Nephron progenitor cell (in vitro differentiated cells): ENCODE measurements around the gene SYNPR.

Source experiments
- DNase-seq: peaks from one replicate; pipeline ENCODE4 v3.0.0; 2021
- H3K27ac Mint-ChIP-seq: 2 replicates; pipeline ENCODE4 v1.8.0; 2021; ENCODE audit warnings: mild to moderate bottlenecking, moderate library complexity, mixed read lengths
- H3K27me3 Mint-ChIP-seq: 2 replicates; pipeline ENCODE4 v1.8.0; 2021; ENCODE audit warnings: mild to moderate bottlenecking, low read depth, mixed read lengths; ENCODE audit not compliant: poor library complexity
- H3K36me3 Mint-ChIP-seq: 2 replicates; pipeline ENCODE4 v1.8.0; 2021; ENCODE audit warnings: low read depth, mixed read lengths
- H3K4me1 Mint-ChIP-seq: 2 replicates; pipeline ENCODE4 v1.8.0; 2021; ENCODE audit warnings: mixed read lengths
- H3K4me3 Mint-ChIP-seq: 2 replicates; pipeline ENCODE4 v1.8.0; 2021; ENCODE audit warnings: mild to moderate bottlenecking, moderate library complexity, mixed read lengths
- H3K9me3 Mint-ChIP-seq: 2 replicates; pipeline ENCODE4 v1.8.0; 2021; ENCODE audit warnings: mild to moderate bottlenecking, moderate library complexity, mixed read lengths
- TF ChIP-seq, protein P1 (sequence below): fragments of 200-600 bp; sonication (generic); IDR thresholded peaks from 2 replicates; pipeline ENCODE4 v1.5.0; 2021; ENCODE audit warnings: antibody characterized with exemption

The SYNPR gene

DNA sequence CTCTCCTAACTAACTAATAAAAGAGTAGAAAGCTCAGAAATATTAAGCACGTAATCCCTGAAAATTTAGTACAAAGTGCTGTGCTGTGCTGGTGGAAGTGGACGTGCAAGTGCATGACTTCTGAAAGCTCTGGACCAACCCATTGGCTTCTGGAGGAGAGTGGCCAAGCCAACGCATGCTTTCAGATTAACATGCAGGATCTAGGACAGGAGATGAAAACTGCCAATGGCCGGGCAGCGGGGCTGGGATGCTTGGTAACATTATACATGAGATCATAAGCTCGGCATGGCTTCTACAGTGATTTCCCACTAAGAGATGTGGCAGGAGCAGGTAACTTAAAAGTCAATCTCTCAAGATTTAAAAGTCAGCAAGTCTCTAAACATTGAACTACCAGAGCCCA lies 203.5 kb downstream of the SYNPR start:
- H3K4me3 Mint-ChIP-seq: no peak overlapping the region
- TF ChIP-seq, protein P1, sequence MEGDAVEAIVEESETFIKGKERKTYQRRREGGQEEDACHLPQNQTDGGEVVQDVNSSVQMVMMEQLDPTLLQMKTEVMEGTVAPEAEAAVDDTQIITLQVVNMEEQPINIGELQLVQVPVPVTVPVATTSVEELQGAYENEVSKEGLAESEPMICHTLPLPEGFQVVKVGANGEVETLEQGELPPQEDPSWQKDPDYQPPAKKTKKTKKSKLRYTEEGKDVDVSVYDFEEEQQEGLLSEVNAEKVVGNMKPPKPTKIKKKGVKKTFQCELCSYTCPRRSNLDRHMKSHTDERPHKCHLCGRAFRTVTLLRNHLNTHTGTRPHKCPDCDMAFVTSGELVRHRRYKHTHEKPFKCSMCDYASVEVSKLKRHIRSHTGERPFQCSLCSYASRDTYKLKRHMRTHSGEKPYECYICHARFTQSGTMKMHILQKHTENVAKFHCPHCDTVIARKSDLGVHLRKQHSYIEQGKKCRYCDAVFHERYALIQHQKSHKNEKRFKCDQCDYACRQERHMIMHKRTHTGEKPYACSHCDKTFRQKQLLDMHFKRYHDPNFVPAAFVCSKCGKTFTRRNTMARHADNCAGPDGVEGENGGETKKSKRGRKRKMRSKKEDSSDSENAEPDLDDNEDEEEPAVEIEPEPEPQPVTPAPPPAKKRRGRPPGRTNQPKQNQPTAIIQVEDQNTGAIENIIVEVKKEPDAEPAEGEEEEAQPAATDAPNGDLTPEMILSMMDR: no peak
- no peak overlapping the region for H3K27ac Mint-ChIP-seq
- DNase-seq: no peak
- H3K9me3 Mint-ChIP-seq: no peaks in the 10 kb centered on the region
- peaks cover 8% of the 10 kb centered on the region for H3K27me3 Mint-ChIP-seq
- H3K4me1 Mint-ChIP-seq: no peaks in the 10 kb centered on the region
- no peaks in the 10 kb centered on the region for H3K36me3 Mint-ChIP-seq

DNA sequence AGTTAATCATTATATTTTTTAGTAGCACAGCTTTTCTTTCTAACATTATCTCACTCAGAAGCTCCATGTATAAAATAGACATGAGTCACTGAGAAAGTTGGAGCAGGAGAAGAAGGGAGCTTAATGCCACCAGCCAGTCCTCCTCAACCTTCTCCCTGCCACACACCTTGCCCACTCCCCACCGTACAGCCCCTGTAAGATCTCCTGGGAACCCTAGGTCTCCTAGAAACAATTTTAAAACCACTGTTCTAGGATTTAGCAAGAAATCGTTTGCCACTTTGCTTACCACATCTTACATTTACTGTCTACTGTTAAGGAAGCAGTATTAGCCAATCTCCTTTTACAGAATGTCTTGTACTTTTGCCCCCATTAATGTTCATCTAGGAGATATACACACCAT lies 204.2 kb downstream of the SYNPR start:
- H3K36me3 Mint-ChIP-seq: no peaks in the 10 kb centered on the region
- H3K27me3 Mint-ChIP-seq: peaks cover 8% of the 10 kb centered on the region
- H3K27ac Mint-ChIP-seq: no peak overlapping the region
- H3K9me3 Mint-ChIP-seq: no peaks in the 10 kb centered on the region
- TF ChIP-seq, protein P1: no peak
- no peak overlapping the region for H3K4me3 Mint-ChIP-seq
- no peak for DNase-seq
- H3K4me1 Mint-ChIP-seq: no peaks in the 10 kb centered on the region

DNA sequence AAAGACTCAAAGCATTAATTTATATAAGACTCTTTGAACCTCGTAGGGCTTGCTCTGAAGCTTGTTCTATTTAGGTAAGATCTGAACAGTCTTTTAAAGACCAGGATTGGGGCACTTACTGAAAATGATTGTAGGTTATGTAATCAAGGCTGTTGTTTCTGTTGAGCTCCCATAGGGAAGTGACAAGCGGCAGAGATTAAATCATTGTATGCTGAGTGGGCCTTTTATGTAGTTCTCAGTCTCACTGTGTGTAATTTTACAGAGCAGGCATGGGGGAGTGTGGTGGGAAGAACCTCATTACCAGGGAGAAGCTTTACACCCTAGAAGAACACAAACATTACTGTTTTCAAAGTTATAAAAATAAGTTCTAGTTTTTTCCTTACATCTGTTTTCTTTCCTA lies 214.4 kb downstream of the SYNPR start:
- TF ChIP-seq, protein P1: no peak
- H3K4me1 Mint-ChIP-seq: peaks cover 4% of the 10 kb centered on the region
- no peak for DNase-seq
- H3K9me3 Mint-ChIP-seq: no peaks in the 10 kb centered on the region
- no peak overlapping the region for H3K4me3 Mint-ChIP-seq
- no peaks in the 10 kb centered on the region for H3K27me3 Mint-ChIP-seq
- H3K36me3 Mint-ChIP-seq: no peaks in the 10 kb centered on the region
- H3K27ac Mint-ChIP-seq: no peak overlapping the region

DNA sequence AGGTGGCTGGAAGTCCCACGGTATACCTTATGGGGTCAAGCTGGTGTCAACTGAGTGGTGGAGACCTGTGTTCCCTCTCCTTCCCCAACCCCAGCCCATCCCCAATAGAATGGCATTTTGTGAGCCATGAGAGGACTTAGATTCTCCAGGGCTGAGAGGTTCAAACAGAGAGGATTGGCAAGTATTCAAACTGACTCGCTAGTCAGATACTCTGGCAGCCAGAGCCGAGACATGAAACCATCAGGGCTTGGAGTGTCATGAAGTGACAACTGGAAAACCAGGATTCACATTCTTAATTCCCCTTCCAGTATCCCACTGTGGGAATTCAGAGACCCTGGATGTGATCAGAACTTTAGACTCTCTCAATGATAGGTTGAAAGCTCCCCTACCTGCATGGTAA lies 215.0 kb downstream of the SYNPR start:
- Mint-ChIP-seq H3K27ac (no peak overlapping the region), H3K27me3 (no peaks in the 10 kb centered on the region), H3K4me3 (no peak overlapping the region), H3K4me1 (peaks cover 4% of the 10 kb centered on the region), H3K9me3 (no peaks in the 10 kb centered on the region), H3K36me3 (no peaks in the 10 kb centered on the region)
- no peak for DNase-seq
- TF ChIP-seq, protein P1: no peak

DNA sequence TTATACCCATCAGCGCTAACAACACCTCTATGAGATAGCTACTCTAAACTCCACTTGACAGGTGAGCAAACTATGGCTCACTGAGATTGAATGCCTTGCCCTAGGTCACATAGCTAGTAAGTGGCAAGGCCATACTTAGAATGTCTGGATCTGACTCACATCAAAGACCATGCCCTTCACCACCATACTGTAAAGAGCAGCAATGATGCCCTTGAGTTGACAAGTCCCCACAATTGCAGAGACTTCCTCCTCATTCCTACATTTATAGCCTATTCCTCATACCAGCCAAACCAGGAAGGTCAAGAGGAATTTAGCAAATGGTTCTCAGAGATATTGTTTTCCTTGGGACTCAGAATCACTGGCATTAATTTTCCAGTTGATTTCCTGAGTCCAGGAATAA lies 216.5 kb downstream of the SYNPR start:
- Mint-ChIP-seq H3K4me1 (peaks cover 4% of the 10 kb centered on the region), H3K36me3 (no peaks in the 10 kb centered on the region), H3K9me3 (no peaks in the 10 kb centered on the region), H3K4me3 (no peak overlapping the region), H3K27ac (no peak overlapping the region), H3K27me3 (no peaks in the 10 kb centered on the region)
- TF ChIP-seq, protein P1: no peak
- no peak for DNase-seq

DNA sequence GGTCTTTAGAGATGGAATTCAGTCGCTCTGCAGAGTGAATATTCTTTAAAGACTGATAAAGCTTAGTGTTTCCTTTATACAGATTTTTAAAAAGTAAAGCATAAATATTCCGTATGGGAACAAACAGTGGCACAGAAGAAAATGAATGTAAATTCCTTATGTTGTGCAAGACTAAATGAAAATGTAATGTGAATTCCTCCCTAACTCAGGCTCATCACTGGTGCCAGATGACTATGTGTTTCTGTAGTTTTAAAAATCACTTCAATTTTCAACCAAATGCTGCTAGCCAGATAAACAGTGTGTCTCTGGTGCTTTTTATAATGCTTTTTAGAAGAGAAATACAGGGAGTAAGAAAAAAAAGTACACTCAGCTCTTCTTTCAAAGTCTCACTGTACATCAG lies 219.5 kb downstream of the SYNPR start:
- no peaks in the 10 kb centered on the region for H3K4me1 Mint-ChIP-seq

More for the DNA sequence above, 219.5 kb downstream of the SYNPR start:
- no peaks in the 10 kb centered on the region for H3K9me3 Mint-ChIP-seq
- no peak for DNase-seq
- no peak overlapping the region for H3K27ac Mint-ChIP-seq
- TF ChIP-seq, protein P1: no peak
- no peak overlapping the region for H3K4me3 Mint-ChIP-seq
- no peaks in the 10 kb centered on the region for H3K27me3 Mint-ChIP-seq
- H3K36me3 Mint-ChIP-seq: no peaks in the 10 kb centered on the region
